Mesendoderm (in vitro differentiated cells): Measurements from ENCODE around the gene HIBCH.
"Not testable (repeated sequence)": the region's sequence is repeated elsewhere in the genome, so short reads cannot be mapped to it uniquely, and the experiment has no call there.

Experiments used
- DNase-seq: peaks from one replicate; pipeline ENCODE4 v3.0.0; 2013
- H2AK5ac ChIP-seq: 2 replicates; pipeline ENCODE4 v1.6.1; 2013; ENCODE audit warnings: low read length, inconsistent platforms
- H2BK120ac ChIP-seq: 2 replicates; pipeline ENCODE4 v1.6.1; 2013; ENCODE audit warnings: low read depth, mild to moderate bottlenecking, low read length, moderate library complexity, mixed read lengths
- H2BK15ac ChIP-seq: replicated peaks from 2 replicates; pipeline ENCODE4 v1.6.1; 2013; ENCODE audit warnings: low read depth, mild to moderate bottlenecking, moderate library complexity
- H2BK5ac ChIP-seq: 2 replicates; pipeline ENCODE4 v1.6.1; 2013; ENCODE audit warnings: low read length, inconsistent platforms
- H3K18ac ChIP-seq: 2 replicates; pipeline ENCODE4 v1.6.1; 2013; ENCODE audit warnings: mild to moderate bottlenecking, low read length, mixed read lengths
- H3K23ac ChIP-seq: one replicate; pipeline ENCODE4 v1.6.1; 2013; ENCODE audit warnings: low read length
- H3K27ac ChIP-seq: 2 replicates; pipeline ENCODE4 v1.5.1; 2013; ENCODE audit warnings: low read depth, mild to moderate bottlenecking, inconsistent platforms, low read length, moderate library complexity
- H3K27me3 ChIP-seq: 2 replicates; pipeline ENCODE4 v1.6.1; 2013; ENCODE audit warnings: low read length, control low read depth, mild to moderate bottlenecking, inconsistent platforms; ENCODE audit not compliant: insufficient read depth, poor library complexity
- H3K36me3 ChIP-seq: 2 replicates; pipeline ENCODE4 v1.6.1; 2013; ENCODE audit warnings: low read length, inconsistent platforms; ENCODE audit not compliant: control insufficient read depth, insufficient read depth
- H3K4ac ChIP-seq: one replicate; pipeline ENCODE4 v1.6.1; 2013; ENCODE audit warnings: low read depth, mild to moderate bottlenecking, low read length, moderate library complexity
- H3K4me1 ChIP-seq: 2 replicates; pipeline ENCODE4 v1.6.1; 2013; ENCODE audit warnings: low read depth, low read length, inconsistent platforms; ENCODE audit not compliant: control insufficient read depth
- H3K4me2 ChIP-seq: 2 replicates; pipeline ENCODE4 v1.6.1; 2013; ENCODE audit warnings: low read length
- H3K4me3 ChIP-seq: 2 replicates; pipeline ENCODE4 v1.5.1; 2013; ENCODE audit warnings: mild to moderate bottlenecking, low read length
- H3K56ac ChIP-seq: one replicate; pipeline ENCODE4 v1.6.1; 2013; ENCODE audit warnings: low read length
- H3K79me1 ChIP-seq: 2 replicates; pipeline ENCODE4 v1.6.1; 2013; ENCODE audit warnings: low read length, inconsistent platforms
- H3K79me2 ChIP-seq: 2 replicates; pipeline ENCODE4 v1.6.1; 2013; ENCODE audit warnings: mild to moderate bottlenecking, low read length; ENCODE audit not compliant: control insufficient read depth, insufficient read depth
- H3K9ac ChIP-seq: 2 replicates; pipeline ENCODE4 v1.6.1; 2013; ENCODE audit warnings: low read length, inconsistent platforms
- H4K5ac ChIP-seq: one replicate; pipeline ENCODE4 v1.6.1; 2013; ENCODE audit warnings: low read length
- H4K8ac ChIP-seq: one replicate; pipeline ENCODE4 v1.6.1; 2013; ENCODE audit warnings: low read depth, mild to moderate bottlenecking, control low read depth, low read length, moderate library complexity
- WGBS: extraction: QIAGEN DNeasy Blood & Tissue Kit; methylation state at CpG from one replicate; pipeline ENCODE4 v1.1.7; 2013; ENCODE audit warnings: low lambda C conversion rate, missing lambda C conversion rate; ENCODE audit not compliant: insufficient coverage; ENCODE audit errors: extremely low coverage; 5-methylcytosine and 5-hydroxymethylcytosine counted together

The HIBCH gene

GRCh38 chr2:190159453-190159852, 160.2 kb downstream of the HIBCH start:
- Histone ChIP-seq H3K9ac (no peak overlapping the region), H3K4me3 (no peak overlapping the region), H3K18ac (no peak overlapping the region), H3K36me3 (no peaks in the 10 kb centered on the region), H3K4me1 (no peaks in the 10 kb centered on the region), H3K4ac (no peak overlapping the region), H2AK5ac (no peak overlapping the region), H3K79me1 (no peaks in the 10 kb centered on the region), H3K56ac (no peak overlapping the region), H2BK15ac (no peak overlapping the region), H3K27me3 (no peaks in the 10 kb centered on the region), H3K27ac (no peak overlapping the region), H3K4me2 (no peak overlapping the region), H2BK5ac (no peak overlapping the region), H3K23ac (no peak overlapping the region), H4K8ac (no peak overlapping the region), H3K79me2 (no peaks in the 10 kb centered on the region), H4K5ac (no peak overlapping the region), H2BK120ac (no peak overlapping the region)
- no CpG with 5 or more reads among the region's 3 CpGs for whole genome bisulfite sequencing
- no peak for DNase-seq

- Histone ChIP-seq H2BK5ac (no peak overlapping the region), H3K27ac (no peak overlapping the region), H3K4me3 (no peak overlapping the region), H3K56ac (no peak overlapping the region), H3K4ac (no peak overlapping the region), H2AK5ac (no peak overlapping the region), H4K8ac (no peak overlapping the region), H3K23ac (no peak overlapping the region), H2BK15ac (no peak overlapping the region), H3K27me3 (no peaks in the 10 kb centered on the region), H2BK120ac (no peak overlapping the region), H3K18ac (no peak overlapping the region), H3K79me2 (no peaks in the 10 kb centered on the region), H3K4me2 (no peak overlapping the region), H3K36me3 (no peaks in the 10 kb centered on the region), H4K5ac (no peak overlapping the region), H3K4me1 (no peaks in the 10 kb centered on the region), H3K79me1 (no peaks in the 10 kb centered on the region), H3K9ac (no peak overlapping the region)
- peak; percentile 88 for DNase-seq
- WGBS: no CpG with 5 or more reads among the region's 3 CpGs
Measured at GRCh38 chr2:190158798-190159434, 160.7 kb downstream of the HIBCH start.

DNA sequence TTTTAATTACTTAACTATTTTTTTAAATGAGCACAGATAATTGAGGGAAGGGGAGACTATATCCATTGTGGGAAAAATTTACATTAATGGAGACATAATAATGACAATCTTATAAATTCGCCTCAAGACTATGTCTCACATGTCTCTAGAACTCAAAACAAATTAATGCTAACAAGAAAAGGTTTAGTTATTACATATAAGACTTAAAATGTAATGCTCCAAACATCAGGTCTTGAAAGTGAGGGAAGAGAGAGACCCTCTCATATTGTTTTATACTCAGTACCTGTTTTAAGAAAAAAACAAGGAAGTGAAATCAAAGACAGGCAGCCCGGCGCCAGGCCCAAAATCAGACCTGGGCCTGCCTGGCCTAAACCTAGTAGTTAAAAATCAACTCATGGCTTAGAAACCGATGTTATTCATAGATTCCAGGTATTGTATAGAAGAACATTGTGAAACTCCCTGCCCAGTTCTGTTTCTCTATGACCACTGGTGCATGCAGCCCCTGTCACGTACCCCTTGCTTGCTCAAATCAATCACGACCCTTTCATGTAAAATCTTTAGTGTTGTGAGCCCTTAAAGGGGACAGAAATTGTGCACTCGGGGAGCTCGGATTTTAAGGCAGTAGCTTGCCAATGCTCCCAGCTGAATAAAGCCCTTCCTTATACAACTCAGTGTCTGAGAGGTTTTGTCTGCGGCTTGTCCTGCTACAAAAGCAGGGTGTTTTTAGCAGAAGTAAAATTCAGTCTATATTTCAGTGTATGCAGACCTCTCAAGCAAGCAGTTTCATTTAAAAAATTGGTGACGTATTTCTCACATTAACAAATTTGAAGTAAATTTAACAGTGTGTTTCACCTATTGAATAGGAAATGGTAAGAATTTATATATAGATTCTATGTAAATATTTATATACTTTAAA, 161.8 kb downstream of the HIBCH start:
- H3K36me3 ChIP-seq, H2BK120ac ChIP-seq, H3K4me3 ChIP-seq, H2BK5ac ChIP-seq, H3K27ac ChIP-seq, H3K56ac ChIP-seq, H4K5ac ChIP-seq, H3K4me2 ChIP-seq, H3K79me2 ChIP-seq, H2BK15ac ChIP-seq, H3K23ac ChIP-seq, H3K9ac ChIP-seq, H3K4ac ChIP-seq, H3K79me1 ChIP-seq, H4K8ac ChIP-seq, H3K4me1 ChIP-seq, H2AK5ac ChIP-seq, H3K18ac ChIP-seq, H3K27me3 ChIP-seq, DNase-seq: not testable (repeated sequence)
- WGBS: no CpG with 5 or more reads among the region's 10 CpGs

DNA sequence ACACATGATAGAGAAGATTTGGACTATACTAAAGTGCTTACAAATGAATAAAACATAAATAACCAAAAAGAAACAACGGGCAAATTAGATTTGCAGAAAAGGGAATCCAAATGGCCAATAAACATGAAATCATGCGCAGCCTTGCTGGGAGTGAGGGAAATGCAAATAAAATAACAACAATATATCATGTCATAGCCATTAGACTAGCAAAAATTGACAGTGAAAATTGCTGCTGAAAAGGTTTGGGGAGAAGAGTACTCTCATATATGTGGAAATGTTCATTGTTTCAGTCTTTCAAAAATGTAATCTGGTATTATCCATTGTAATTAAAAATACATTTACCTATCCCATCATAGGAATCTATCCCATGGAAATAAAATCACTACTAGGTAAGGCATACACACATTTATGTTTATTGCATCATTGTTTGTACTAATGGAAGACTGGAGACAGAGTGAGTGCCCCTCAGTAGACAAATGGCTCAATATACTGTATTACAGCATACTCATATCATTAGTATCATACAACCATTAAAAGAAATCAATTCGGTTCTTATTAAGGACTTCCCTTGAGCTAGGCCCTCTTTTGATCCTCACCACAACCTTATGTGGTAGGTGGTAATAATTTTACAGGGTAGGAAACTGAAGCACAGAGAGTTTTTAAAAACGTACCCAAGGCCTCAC, 163.0 kb downstream of the HIBCH start:
- H3K4me2 ChIP-seq: no peak overlapping the region
- H3K4me3 ChIP-seq: no peak overlapping the region
- H3K79me2 ChIP-seq: no peaks in the 10 kb centered on the region
- H3K56ac ChIP-seq: no peak overlapping the region
- no peak overlapping the region for H3K4ac ChIP-seq
- H3K9ac ChIP-seq: no peak overlapping the region
- no peak overlapping the region for H2BK15ac ChIP-seq
- H4K5ac ChIP-seq: no peak overlapping the region
- no peaks in the 10 kb centered on the region for H3K27me3 ChIP-seq
- no peak overlapping the region for H3K27ac ChIP-seq
- H3K79me1 ChIP-seq: no peaks in the 10 kb centered on the region
- H3K18ac ChIP-seq: no peak overlapping the region
- H2AK5ac ChIP-seq: no peak overlapping the region
- no peak overlapping the region for H2BK5ac ChIP-seq
- no peak overlapping the region for H4K8ac ChIP-seq
- no peak overlapping the region for H2BK120ac ChIP-seq
- no peak overlapping the region for H3K23ac ChIP-seq
- no peak for DNase-seq
- no CpG with 5 or more reads among the region's 4 CpGs for WGBS
- no peaks in the 10 kb centered on the region for H3K36me3 ChIP-seq
- no peaks in the 10 kb centered on the region for H3K4me1 ChIP-seq
